ENCODE measurements around the gene GPR155. TPM values are rescaled to one million over a fixed set of nuclear protein-coding genes. Genes with fewer than 3 reads are reported as not detected.

The GPR155 gene
- total and polyA plus RNA-seq, 2 of the 4 experiments (the other 2 are of a cell fraction), result 2.3 to 3.4 TPM

GRCh38 chr2:174461221-174461620 is 25.6 kb downstream of the GPR155 start:
- Histone ChIP-seq H2AFZ (replicated peaks; ENCODE audit: low read length, poor library complexity) (no peak overlapping the region), H2AK5ac (ENCODE audit: low read depth, low read length) (no peak overlapping the region), H3K4me3 (ENCODE audit: insufficient read depth, low read depth, low read length) (no peak overlapping the region), H4K91ac (ENCODE audit: insufficient read depth, low read depth, low read length) (no peak overlapping the region), H4K5ac (ENCODE audit: low read depth, low read length) (no peak overlapping the region), H3K9me3 (ENCODE audit: control insufficient read depth, insufficient read depth, low read length) (no peaks in the 10 kb centered on the region), H3K18ac (ENCODE audit: low read depth, low read length) (no peak overlapping the region), H4K20me1 (ENCODE audit: insufficient read depth, low read length) (no peaks in the 10 kb centered on the region), H3K9ac (ENCODE audit: low read depth, low read length) (no peak overlapping the region), H3K9me1 (ENCODE audit: insufficient read depth, low read length) (no peaks in the 10 kb centered on the region), H3K36me3 (ENCODE audit: control insufficient read depth, insufficient read depth, low read length) (no peaks in the 10 kb centered on the region), H3K4ac (ENCODE audit: low read depth, low read length) (no peak overlapping the region), H3K79me1 (ENCODE audit: low read depth in 1 of 2, low read length in 2 of 2) (no peaks in the 10 kb centered on the region), H2BK20ac (ENCODE audit: low read depth, low read length) (no peak overlapping the region), H3K56ac (ENCODE audit: extremely low read depth, insufficient read depth, low read length) (no peak overlapping the region), H2BK120ac (ENCODE audit: low read depth, low read length) (no peak overlapping the region), H3K14ac (replicated peaks; ENCODE audit: low read depth, low read length) (no peak overlapping the region), H2AK9ac (replicated peaks; ENCODE audit: low read depth, low read length, poor library complexity) (no peak overlapping the region), H3K27me3 (ENCODE audit: control insufficient read depth, insufficient read depth, low read length) (no peaks in the 10 kb centered on the region), H3K27ac (ENCODE audit: insufficient read depth, low read length) (no peak overlapping the region), H3K4me2 (ENCODE audit: low read depth, low read length) (no peak overlapping the region), H4K8ac (ENCODE audit: low read depth in 2 of 2, low read length in 2 of 2) (no peak overlapping the region), H3K4me1 (ENCODE audit: control insufficient read depth, insufficient read depth, low read length) (no peaks in the 10 kb centered on the region), H2BK5ac (ENCODE audit: low read depth, low read length, poor library complexity, severe bottlenecking) (no peak overlapping the region), H2BK15ac (ENCODE audit: low read depth, low read length) (no peak overlapping the region), H3K23ac (ENCODE audit: low read depth, low read length) (no peak overlapping the region)
- CTCF ChIA-PET, result interaction anchor here (0.7 to 5.8 kb wide), 2 partner anchors 15 to 86 kb away, joined by 4 to 34 read pairs; no protein-coding TSS in a partner anchor
- intact Hi-C loops (cut with micrococcal nuclease), result no loop called here
- ATAC-seq (ENCODE audit: low read depth) (no peak), DNase-seq (no peak)
- in situ Hi-C loops (cut with MboI; ENCODE audit: low sequenced_read_pairs), result loop anchor here (10.0 to 25.0 kb wide), 2 partner anchors 234 to 526 kb away; no protein-coding TSS in a partner anchor
- no peak for TF ChIP-seq MAFK (IDR thresholded peaks at IDR 0.05; ENCODE audit: low read depth, low read length)
- no peak for TF ChIP-seq CTCF (conservative IDR thresholded peaks at IDR 0.05; ENCODE audit: low read depth, low read length)
- no peak for TF ChIP-seq CEBPB (IDR thresholded peaks at IDR 0.05; ENCODE audit: low read depth, low read length)
- no peak for TF ChIP-seq ELK1 (IDR thresholded peaks at IDR 0.05; ENCODE audit: borderline replicate concordance, low read depth, low read length)
- TF ChIP-seq MAZ (IDR thresholded peaks at IDR 0.05; ENCODE audit: borderline replicate concordance, low read depth, low read length), result no peak
- TF ChIP-seq RFX5 (IDR thresholded peaks at IDR 0.05; ENCODE audit: low read depth, low read length), result no peak
- TF ChIP-seq SMC3 (IDR thresholded peaks at IDR 0.05; ENCODE audit: low read depth, low read length), result no peak
- TF ChIP-seq RCOR1 (IDR thresholded peaks at IDR 0.05; ENCODE audit: insufficient replicate concordance, low read length), result no peak
- TF ChIP-seq RAD21 (IDR thresholded peaks at IDR 0.05; ENCODE audit: low read length), result no peak
- TF ChIP-seq CHD1 (IDR thresholded peaks at IDR 0.05; ENCODE audit: low read depth, low read length), result no peak
- TF ChIP-seq NFE2L2 (IDR thresholded peaks at IDR 0.05; ENCODE audit: low read depth, low read length), result no peak
- no peak for TF ChIP-seq MXI1 (IDR thresholded peaks at IDR 0.05; ENCODE audit: borderline replicate concordance, low read depth, low read length)
- TF ChIP-seq POLR2A (IDR thresholded peaks at IDR 0.05; ENCODE audit: low read depth, low read length), result no peak
- TF ChIP-seq FOS (IDR thresholded peaks at IDR 0.05; ENCODE audit: low read depth, low read length), result no peak
- no peak for TF ChIP-seq USF2 (IDR thresholded peaks at IDR 0.05; ENCODE audit: low read depth, low read length)
- TF ChIP-seq BHLHE40 (IDR thresholded peaks at IDR 0.05; ENCODE audit: low read depth, low read length), result no peak
- dilution Hi-C loops (cut with HindIII; ENCODE audit: low sequenced_read_pairs, unreplicated experiment), result no loop called here
- POLR2A ChIA-PET (ENCODE audit: unreplicated experiment), result no interaction called here
- no CpG with 5 or more reads among the region's 1 CpG for WGBS, 2 experiments (ENCODE audit: extremely low coverage in 2 of 2, insufficient read length in 1 of 2)
- no TSS peak for BruUV-seq (replicated peaks)

All from IMR-90 (cell line).